ENCODE results near the gene MBIP.
"Not testable (repeated sequence)": the region's sequence is repeated elsewhere in the genome, so short reads cannot be mapped to it uniquely, and the experiment has no call there.

The MBIP gene

GRCh38 chr14:36356862-36357261, 36.4 kb upstream of the MBIP start:
- H3K4me3 ChIP-seq (replicated peaks; ENCODE audit: low read depth, low read length): no peak overlapping the region
- no peak for DNase-seq (ENCODE audit: low read depth)
- no peak for TF ChIP-seq CTCF (IDR thresholded peaks at IDR 0.05; ENCODE audit: low read length, missing control alignments)

GRCh38 chr14:36346052-36346451, 25.6 kb upstream of the MBIP start:
- no peak overlapping the region for H3K4me3 ChIP-seq (replicated peaks; ENCODE audit: low read depth, low read length)
- DNase-seq (ENCODE audit: low read depth): no peak
- no peak for TF ChIP-seq CTCF (IDR thresholded peaks at IDR 0.05; ENCODE audit: low read length, missing control alignments)

- DNase-seq (ENCODE audit: low read depth): no peak
- no peak for TF ChIP-seq CTCF (IDR thresholded peaks at IDR 0.05; ENCODE audit: low read length, missing control alignments)
- H3K4me3 ChIP-seq (replicated peaks; ENCODE audit: low read depth, low read length): no peak overlapping the region
These were observed 23.8 kb upstream of the MBIP start for GRCh38 chr14:36344211-36344610.

GRCh38 chr14:36341811-36342210, 21.4 kb upstream of the MBIP start:
- DNase-seq (ENCODE audit: low read depth); H3K4me3 ChIP-seq (replicated peaks; ENCODE audit: low read depth, low read length): not testable (repeated sequence)

GRCh38 chr14:36340276-36340890, 19.9 kb upstream of the MBIP start:
- no peak for DNase-seq (ENCODE audit: low read depth)
- TF ChIP-seq CTCF (IDR thresholded peaks at IDR 0.05; ENCODE audit: low read length, missing control alignments): no peak
- H3K4me3 ChIP-seq (replicated peaks; ENCODE audit: low read depth, low read length): no peak overlapping the region

GRCh38 chr14:36339816-36340215, 19.4 kb upstream of the MBIP start:
- no peak for TF ChIP-seq CTCF (IDR thresholded peaks at IDR 0.05; ENCODE audit: low read length, missing control alignments)
- no peak for DNase-seq (ENCODE audit: low read depth)
- H3K4me3 ChIP-seq (replicated peaks; ENCODE audit: low read depth, low read length): no peak overlapping the region

GRCh38 chr14:36333119-36333518, 12.7 kb upstream of the MBIP start:
- no peak overlapping the region for H3K4me3 ChIP-seq (replicated peaks; ENCODE audit: low read depth, low read length)
- no peak for DNase-seq (ENCODE audit: low read depth)
- TF ChIP-seq CTCF (IDR thresholded peaks at IDR 0.05; ENCODE audit: low read length, missing control alignments): no peak

GRCh38 chr14:36327573-36327972, 7.1 kb upstream of the MBIP start:
- not testable (repeated sequence) for H3K4me3 ChIP-seq (replicated peaks; ENCODE audit: low read depth, low read length); DNase-seq (ENCODE audit: low read depth)
